ENCODE results near the gene LTO1.

Gene LTO1

DNA sequence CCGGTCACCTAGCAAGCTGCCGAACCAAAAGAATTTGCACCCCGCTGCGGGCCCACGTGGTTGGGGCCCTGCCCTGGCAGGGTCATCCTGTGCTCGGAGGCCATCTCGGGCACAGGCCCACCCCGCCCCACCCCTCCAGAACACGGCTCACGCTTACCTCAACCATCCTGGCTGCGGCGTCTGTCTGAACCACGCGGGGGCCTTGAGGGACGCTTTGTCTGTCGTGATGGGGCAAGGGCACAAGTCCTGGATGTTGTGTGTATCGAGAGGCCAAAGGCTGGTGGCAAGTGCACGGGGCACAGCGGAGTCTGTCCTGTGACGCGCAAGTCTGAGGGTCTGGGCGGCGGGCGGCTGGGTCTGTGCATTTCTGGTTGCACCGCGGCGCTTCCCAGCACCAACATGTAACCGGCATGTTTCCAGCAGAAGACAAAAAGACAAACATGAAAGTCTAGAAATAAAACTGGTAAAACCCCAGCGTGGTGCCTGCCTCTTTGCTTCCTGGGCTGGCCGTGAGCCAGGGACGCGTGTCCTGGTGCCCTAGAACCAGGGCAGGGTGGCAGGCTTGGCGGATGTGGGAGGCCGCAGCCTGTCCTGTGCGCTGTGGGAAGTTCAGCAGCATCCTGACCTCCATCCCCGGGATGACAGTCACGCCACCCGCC, 21.0 kb downstream of the LTO1 start:
- TF ChIP-seq EZH2phosphoT487 (IDR thresholded peaks at IDR 0.05; ENCODE audit: borderline replicate concordance) = no peak
- TF ChIP-seq, protein P1, sequence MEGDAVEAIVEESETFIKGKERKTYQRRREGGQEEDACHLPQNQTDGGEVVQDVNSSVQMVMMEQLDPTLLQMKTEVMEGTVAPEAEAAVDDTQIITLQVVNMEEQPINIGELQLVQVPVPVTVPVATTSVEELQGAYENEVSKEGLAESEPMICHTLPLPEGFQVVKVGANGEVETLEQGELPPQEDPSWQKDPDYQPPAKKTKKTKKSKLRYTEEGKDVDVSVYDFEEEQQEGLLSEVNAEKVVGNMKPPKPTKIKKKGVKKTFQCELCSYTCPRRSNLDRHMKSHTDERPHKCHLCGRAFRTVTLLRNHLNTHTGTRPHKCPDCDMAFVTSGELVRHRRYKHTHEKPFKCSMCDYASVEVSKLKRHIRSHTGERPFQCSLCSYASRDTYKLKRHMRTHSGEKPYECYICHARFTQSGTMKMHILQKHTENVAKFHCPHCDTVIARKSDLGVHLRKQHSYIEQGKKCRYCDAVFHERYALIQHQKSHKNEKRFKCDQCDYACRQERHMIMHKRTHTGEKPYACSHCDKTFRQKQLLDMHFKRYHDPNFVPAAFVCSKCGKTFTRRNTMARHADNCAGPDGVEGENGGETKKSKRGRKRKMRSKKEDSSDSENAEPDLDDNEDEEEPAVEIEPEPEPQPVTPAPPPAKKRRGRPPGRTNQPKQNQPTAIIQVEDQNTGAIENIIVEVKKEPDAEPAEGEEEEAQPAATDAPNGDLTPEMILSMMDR (conservative IDR thresholded peaks at IDR 0.05; ENCODE audit: low read length) = no peak
- H3K9ac ChIP-seq (ENCODE audit: low read depth, low read length, poor library complexity, severe bottlenecking) = no peak overlapping the region
- H3K9me3 ChIP-seq (ENCODE audit: insufficient read depth, low read depth, low read length) = no peaks in the 10 kb centered on the region
- H3K36me3 ChIP-seq (ENCODE audit: insufficient read depth, low read length) = no peaks in the 10 kb centered on the region
- no peak overlapping the region for H2AFZ ChIP-seq (ENCODE audit: low read length)
- no peaks in the 10 kb centered on the region for H3F3A ChIP-seq (ENCODE audit: low read depth)
- H3K4me1 ChIP-seq (ENCODE audit: insufficient read depth, low read length, poor library complexity, severe bottlenecking) = no peaks in the 10 kb centered on the region
- H3K4me2 ChIP-seq (ENCODE audit: low read depth, low read length, poor library complexity, severe bottlenecking) = no peak overlapping the region
- no peaks in the 10 kb centered on the region for H3K9me2 ChIP-seq (replicated peaks; ENCODE audit: low read depth, low read length)
- H3K27me3 ChIP-seq (ENCODE audit: insufficient read depth, low read length, poor library complexity, severe bottlenecking) = no peaks in the 10 kb centered on the region
- no peaks in the 10 kb centered on the region for H3K79me2 ChIP-seq (ENCODE audit: insufficient read depth, low read length)
- no peaks in the 10 kb centered on the region for H4K20me1 ChIP-seq (ENCODE audit: insufficient read depth, low read length, poor library complexity, severe bottlenecking)
- H3K4me3 ChIP-seq (ENCODE audit: low read length, poor library complexity, severe bottlenecking) = no peak overlapping the region

DNA sequence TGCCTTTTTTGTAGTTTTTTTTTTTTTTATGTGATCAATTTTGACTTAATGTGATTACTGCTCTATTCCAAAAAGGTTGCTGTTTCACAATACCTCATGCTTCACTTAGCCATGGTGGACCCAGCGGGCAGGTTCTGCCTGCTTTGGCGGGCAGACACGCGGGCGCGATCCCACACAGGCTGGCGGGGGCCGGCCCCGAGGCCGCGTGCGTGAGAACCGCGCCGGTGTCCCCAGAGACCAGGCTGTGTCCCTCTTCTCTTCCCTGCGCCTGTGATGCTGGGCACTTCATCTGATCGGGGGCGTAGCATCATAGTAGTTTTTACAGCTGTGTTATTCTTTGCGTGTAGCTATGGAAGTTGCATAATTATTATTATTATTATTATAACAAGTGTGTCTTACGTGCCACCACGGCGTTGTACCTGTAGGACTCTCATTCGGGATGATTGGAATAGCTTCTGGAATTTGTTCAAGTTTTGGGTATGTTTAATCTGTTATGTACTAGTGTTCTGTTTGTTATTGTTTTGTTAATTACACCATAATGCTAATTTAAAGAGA, 21.7 kb downstream of the LTO1 start:
- Histone ChIP-seq H3K4me1 (ENCODE audit: insufficient read depth, low read length, poor library complexity, severe bottlenecking) (no peaks in the 10 kb centered on the region), H3F3A (ENCODE audit: low read depth) (no peaks in the 10 kb centered on the region), H2AFZ (ENCODE audit: low read length) (no peak overlapping the region), H3K4me3 (ENCODE audit: low read length, poor library complexity, severe bottlenecking) (no peak overlapping the region), H3K9me3 (ENCODE audit: insufficient read depth, low read depth, low read length) (no peaks in the 10 kb centered on the region), H4K20me1 (ENCODE audit: insufficient read depth, low read length, poor library complexity, severe bottlenecking) (no peaks in the 10 kb centered on the region), H3K36me3 (ENCODE audit: insufficient read depth, low read length) (no peaks in the 10 kb centered on the region), H3K79me2 (ENCODE audit: insufficient read depth, low read length) (no peaks in the 10 kb centered on the region), H3K9ac (ENCODE audit: low read depth, low read length, poor library complexity, severe bottlenecking) (no peak overlapping the region), H3K4me2 (ENCODE audit: low read depth, low read length, poor library complexity, severe bottlenecking) (no peak overlapping the region), H3K9me2 (replicated peaks; ENCODE audit: low read depth, low read length) (no peaks in the 10 kb centered on the region), H3K27me3 (ENCODE audit: insufficient read depth, low read length, poor library complexity, severe bottlenecking) (no peaks in the 10 kb centered on the region)
- TF ChIP-seq, protein P1 (conservative IDR thresholded peaks at IDR 0.05; ENCODE audit: low read length) = no peak
- TF ChIP-seq EZH2phosphoT487 (IDR thresholded peaks at IDR 0.05; ENCODE audit: borderline replicate concordance) = no peak

DNA sequence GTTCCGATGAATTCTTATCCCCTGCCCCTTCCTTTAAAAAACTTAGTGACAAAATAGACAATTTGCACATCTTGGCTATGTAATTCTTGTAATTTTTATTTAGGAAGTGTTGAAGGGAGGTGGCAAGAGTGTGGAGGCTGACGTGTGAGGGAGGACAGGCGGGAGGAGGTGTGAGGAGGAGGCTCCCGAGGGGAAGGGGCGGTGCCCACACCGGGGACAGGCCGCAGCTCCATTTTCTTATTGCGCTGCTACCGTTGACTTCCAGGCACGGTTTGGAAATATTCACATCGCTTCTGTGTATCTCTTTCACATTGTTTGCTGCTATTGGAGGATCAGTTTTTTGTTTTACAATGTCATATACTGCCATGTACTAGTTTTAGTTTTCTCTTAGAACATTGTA, 22.2 kb downstream of the LTO1 start:
- no peaks in the 10 kb centered on the region for H4K20me1 ChIP-seq (ENCODE audit: insufficient read depth, low read length, poor library complexity, severe bottlenecking)
- H3K4me1 ChIP-seq (ENCODE audit: insufficient read depth, low read length, poor library complexity, severe bottlenecking) = no peaks in the 10 kb centered on the region
- no peaks in the 10 kb centered on the region for H3K79me2 ChIP-seq (ENCODE audit: insufficient read depth, low read length)
- no peak overlapping the region for H3K4me2 ChIP-seq (ENCODE audit: low read depth, low read length, poor library complexity, severe bottlenecking)
- H3K36me3 ChIP-seq (ENCODE audit: insufficient read depth, low read length) = no peaks in the 10 kb centered on the region
- no peaks in the 10 kb centered on the region for H3K9me2 ChIP-seq (replicated peaks; ENCODE audit: low read depth, low read length)
- no peaks in the 10 kb centered on the region for H3K27me3 ChIP-seq (ENCODE audit: insufficient read depth, low read length, poor library complexity, severe bottlenecking)
- H3K9ac ChIP-seq (ENCODE audit: low read depth, low read length, poor library complexity, severe bottlenecking) = no peak overlapping the region
- H3K9me3 ChIP-seq (ENCODE audit: insufficient read depth, low read depth, low read length) = no peaks in the 10 kb centered on the region
- no peak for TF ChIP-seq EZH2phosphoT487 (IDR thresholded peaks at IDR 0.05; ENCODE audit: borderline replicate concordance)
- TF ChIP-seq, protein P1 (conservative IDR thresholded peaks at IDR 0.05; ENCODE audit: low read length) = no peak
- no peak overlapping the region for H2AFZ ChIP-seq (ENCODE audit: low read length)
- H3K4me3 ChIP-seq (ENCODE audit: low read length, poor library complexity, severe bottlenecking) = no peak overlapping the region
- no peaks in the 10 kb centered on the region for H3F3A ChIP-seq (ENCODE audit: low read depth)
